B cell (primary cell): ENCODE results near the gene KLF11. TPM values are rescaled to one million over a fixed set of nuclear protein-coding genes. Genes with fewer than 3 reads are reported as not detected.

Experiments used
- ATAC-seq: fragments of 200-7000 bp; cut with Tn5 transposase; one replicate; pipeline ENCODE4 v1.10.0; 2021; ENCODE audit warnings: low read depth, mild to moderate bottlenecking, moderate number of reproducible peaks, moderate library complexity
- CTCF ChIA-PET: fragments of 350-600 bp; sonication (Branson Sonifier 250); formaldehyde crosslinking; loops from one replicate; lab custom pipeline; 2021; ENCODE audit warnings: antibody characterized with exemption, inconsistent platforms; lab: Charles Lee
- POLR2A ChIA-PET: fragments of 350-600 bp; sonication (Branson Sonifier 250); formaldehyde crosslinking; loops from one replicate; lab custom pipeline; 2021; ENCODE audit warnings: antibody characterized with exemption; lab: Charles Lee
- DNase-seq: peaks from one replicate; pipeline ENCODE4 v3.0.0; 2013
- H2AFZ ChIP-seq: 2 replicates; pipeline ENCODE4 v1.6.1; 2012; ENCODE audit warnings: mild to moderate bottlenecking, low read depth, low read length; ENCODE audit not compliant: insufficient read depth, poor library complexity, severe bottlenecking
- H3K27ac ChIP-seq, 2 donors: 1 replicate in 1 of 2; 2 replicates in 1 of 2; pipeline ENCODE4 v1.5.1; 2012 to 2013; ENCODE audit warnings: low read length in 2 of 2, mild to moderate bottlenecking in 2 of 2, moderate library complexity in 1 of 2
- H3K27me3 ChIP-seq, 4 experiments: fragments of 200-600 bp in 1 of 4; sonication (generic) in 1 of 4; replicated peaks in 1 of 4; 1 replicate in 2 of 4; 2 replicates in 2 of 4; pipeline versions ENCODE4 v1.6.1 to v1.7.0; 2013 to 2016; ENCODE audit warnings: low read length in 3 of 4, mild to moderate bottlenecking in 2 of 4, mixed read lengths in 1 of 4, moderate library complexity in 1 of 4; ENCODE audit not compliant: insufficient read depth in 4 of 4, control insufficient read depth in 3 of 4; ENCODE audit errors: control extremely low read depth in 1 of 4
- H3K36me3 ChIP-seq, 2 experiments: replicated peaks in 1 of 2; 1 replicate in 1 of 2; 2 replicates in 1 of 2; pipeline versions ENCODE4 v1.6.1 to v1.7.1; 2013; ENCODE audit warnings: low read length in 1 of 2; ENCODE audit not compliant: insufficient read depth in 2 of 2, control insufficient read depth in 1 of 2; ENCODE audit errors: control extremely low read depth in 1 of 2, extremely low read depth in 1 of 2
- H3K4me1 ChIP-seq, 2 donors: fragments of 200-600 bp in 1 of 2; sonication (generic) in 1 of 2; 1 replicate in 1 of 2; 2 replicates in 1 of 2; pipeline versions ENCODE4 v1.5.1 to v1.6.1; 2013 to 2017; ENCODE audit warnings: low read length in 2 of 2; ENCODE audit not compliant: control insufficient read depth in 2 of 2, insufficient read depth in 2 of 2
- H3K4me2 ChIP-seq: replicated peaks from 2 replicates; pipeline ENCODE3; 2012; ENCODE audit warnings: mild to moderate bottlenecking, low read depth, low read length; ENCODE audit not compliant: poor library complexity, severe bottlenecking
- H3K4me3 ChIP-seq, 5 experiments: fragments of 200-600 bp in 1 of 5; sonication (generic) in 1 of 5; 1 replicate in 3 of 5; 2 replicates in 2 of 5; pipeline versions ENCODE4 v1.5.1 to v1.7.0; 2011 to 2016; ENCODE audit warnings: low read length in 4 of 5, mild to moderate bottlenecking in 4 of 5, low read depth in 2 of 5, control low read depth in 1 of 5, moderate library complexity in 1 of 5; ENCODE audit not compliant: insufficient read depth in 1 of 5; ENCODE audit errors: control extremely low read depth in 1 of 5, extremely low read depth in 1 of 5
- H3K79me2 ChIP-seq: fragments of 200-600 bp; sonication (generic); one replicate; pipeline ENCODE4 v1.6.0; 2016; ENCODE audit warnings: low read length; ENCODE audit not compliant: control insufficient read depth, insufficient read depth
- H3K9ac ChIP-seq: fragments of 200-600 bp; sonication (generic); 2 replicates; pipeline ENCODE4 v1.6.1; 2017; ENCODE audit warnings: mild to moderate bottlenecking, low read length, moderate library complexity
- H3K9me3 ChIP-seq, 3 donors: one replicate each; pipeline versions ENCODE4 v1.6.1 to v1.7.1; 2013; ENCODE audit warnings: low read length in 2 of 3; ENCODE audit not compliant: control insufficient read depth in 2 of 3, insufficient read depth in 1 of 3; ENCODE audit errors: control extremely low read depth in 1 of 3
- H4K20me1 ChIP-seq: 2 replicates; pipeline ENCODE4 v1.6.0; 2012; ENCODE audit warnings: mild to moderate bottlenecking, low read length; ENCODE audit not compliant: insufficient read depth, control insufficient read depth, poor library complexity, severe bottlenecking
- H3K27ac Mint-ChIP-seq: one replicate; pipeline ENCODE4 v1.8.0; 2021; ENCODE audit warnings: mixed read lengths
- H3K27me3 Mint-ChIP-seq: one replicate; pipeline ENCODE4 v1.8.0; 2021; ENCODE audit warnings: mixed read lengths
- H3K4me1 Mint-ChIP-seq: one replicate; pipeline ENCODE4 v1.8.0; 2021; ENCODE audit warnings: mixed read lengths
- H3K4me3 Mint-ChIP-seq: one replicate; pipeline ENCODE4 v1.8.0; 2021; ENCODE audit warnings: mixed read lengths
- H3K9me3 Mint-ChIP-seq: one replicate; pipeline ENCODE4 v1.8.0; 2022; ENCODE audit warnings: mixed read lengths; ENCODE audit not compliant: insufficient read depth
- EZH2 ChIP-seq: IDR thresholded peaks from 2 replicates; pipeline ENCODE4 v1.6.1; 2012; ENCODE audit warnings: borderline replicate concordance, low read depth, mild to moderate bottlenecking, moderate library complexity, low read length; ENCODE audit not compliant: insufficient read depth, poor library complexity, severe bottlenecking
- WGBS: methylation state at CpG from one replicate; pipeline ENCODE4 v1.1.5; 2013; ENCODE audit warnings: missing lambda C conversion rate; ENCODE audit not compliant: insufficient coverage; 5-methylcytosine and 5-hydroxymethylcytosine counted together
- intact Hi-C: fragments of 100-400 bp; cut with micrococcal nuclease; formaldehyde crosslinking; loops from one replicate; pipeline ENCODE4 v1.10.0; 2022
- polyA plus RNA-seq: library from polyadenylated mRNA; depleted of rRNA; stranded (reverse); fragments of >200 nt; gene quantifications from 2 replicates; pipeline ENCODE4 v1.2.3, GENCODE V29; 2012
- total RNA-seq, 2 donors: library from RNA; stranded (reverse); fragments of 120-200 nt in 1 of 2; gene quantifications; 1 replicate in 1 of 2; 2 replicates in 1 of 2; pipeline versions ENCODE4 v1.2.3 to v1.2.4, GENCODE V29; 2013 to 2022
- TF ChIP-seq, protein P1 (sequence below): fragments of 200-600 bp; IDR thresholded peaks from one replicate; pipeline ENCODE4 v1.8.0; 2022; ENCODE audit warnings: antibody characterized with exemption, mild to moderate bottlenecking

Gene KLF11
- total and polyA plus RNA-seq, 2 donors (not counting 1 experiment from before 2014, with no cell fraction given), result 20.8 to 48.4 TPM

DNA sequence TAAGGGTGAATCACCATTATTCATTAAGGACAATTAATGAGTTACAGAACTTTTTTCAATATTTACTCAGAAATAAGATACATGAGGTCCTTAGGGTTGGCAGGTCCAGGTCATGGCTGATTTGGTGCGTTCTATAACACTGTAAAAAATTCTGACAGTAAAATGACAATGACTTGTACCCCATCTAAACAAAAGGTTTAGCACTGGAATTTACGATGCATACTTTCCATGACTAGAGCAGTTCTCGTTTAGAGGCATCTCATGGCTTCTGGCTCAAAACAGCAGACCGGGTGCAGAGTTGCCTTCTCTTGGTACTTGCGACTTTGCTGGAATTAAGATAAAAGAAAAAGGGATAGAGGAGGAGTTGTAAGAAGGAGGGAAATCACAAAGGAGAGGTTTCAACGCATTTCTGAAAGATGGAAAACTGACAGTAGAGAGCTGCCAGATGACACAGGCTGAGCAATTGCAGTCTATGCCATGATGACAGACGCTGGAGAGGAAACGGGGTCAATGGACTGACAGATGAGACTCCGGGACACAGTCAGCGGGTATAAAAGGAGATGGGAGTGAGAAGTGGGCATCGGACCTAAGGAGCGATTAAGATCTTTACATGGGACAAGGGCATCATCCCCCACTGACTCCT is 41.0 kb downstream of the KLF11 start:
- Mint-ChIP-seq H3K27ac (no peak overlapping the region), H3K4me3 (no peak overlapping the region), H3K4me1 (peaks cover 6% of the 10 kb centered on the region), H3K9me3 (no peaks in the 10 kb centered on the region), H3K27me3 (peaks cover 53% of the 10 kb centered on the region)
- ChIA-PET POLR2A (no interaction called here), CTCF (interaction anchor here (0.6 to 2.7 kb wide), 6 partner anchors 8 to 351 kb away, joined by 4 to 23 read pairs (median 5); no protein-coding TSS in a partner anchor)
- Histone ChIP-seq H3K4me3 (no peak overlapping the region), H3K4me1 (peaks cover 11 to 16% of the 10 kb centered on the region in 2 donors), H3K27me3 (peaks cover 0 to 52% (median 27%) of the 10 kb centered on the region in 4 experiments), H2AFZ (no peak overlapping the region), H3K36me3 (no peaks in the 10 kb centered on the region), H3K9me3 (peaks cover 0 to 1% (median 0%) of the 10 kb centered on the region in 3 donors), H3K9ac (no peak overlapping the region), H4K20me1 (no peaks in the 10 kb centered on the region), H3K4me2 (no peak overlapping the region), H3K79me2 (no peaks in the 10 kb centered on the region), H3K27ac (no peak overlapping the region)
- no peak for TF ChIP-seq EZH2
- TF ChIP-seq, protein P1, sequence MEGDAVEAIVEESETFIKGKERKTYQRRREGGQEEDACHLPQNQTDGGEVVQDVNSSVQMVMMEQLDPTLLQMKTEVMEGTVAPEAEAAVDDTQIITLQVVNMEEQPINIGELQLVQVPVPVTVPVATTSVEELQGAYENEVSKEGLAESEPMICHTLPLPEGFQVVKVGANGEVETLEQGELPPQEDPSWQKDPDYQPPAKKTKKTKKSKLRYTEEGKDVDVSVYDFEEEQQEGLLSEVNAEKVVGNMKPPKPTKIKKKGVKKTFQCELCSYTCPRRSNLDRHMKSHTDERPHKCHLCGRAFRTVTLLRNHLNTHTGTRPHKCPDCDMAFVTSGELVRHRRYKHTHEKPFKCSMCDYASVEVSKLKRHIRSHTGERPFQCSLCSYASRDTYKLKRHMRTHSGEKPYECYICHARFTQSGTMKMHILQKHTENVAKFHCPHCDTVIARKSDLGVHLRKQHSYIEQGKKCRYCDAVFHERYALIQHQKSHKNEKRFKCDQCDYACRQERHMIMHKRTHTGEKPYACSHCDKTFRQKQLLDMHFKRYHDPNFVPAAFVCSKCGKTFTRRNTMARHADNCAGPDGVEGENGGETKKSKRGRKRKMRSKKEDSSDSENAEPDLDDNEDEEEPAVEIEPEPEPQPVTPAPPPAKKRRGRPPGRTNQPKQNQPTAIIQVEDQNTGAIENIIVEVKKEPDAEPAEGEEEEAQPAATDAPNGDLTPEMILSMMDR, result no peak
- ATAC-seq (no peak), DNase-seq (no peak)
- 77% methylated on average over 10 of the region's 12 CpGs for WGBS
- intact Hi-C loops, result no loop called here

DNA sequence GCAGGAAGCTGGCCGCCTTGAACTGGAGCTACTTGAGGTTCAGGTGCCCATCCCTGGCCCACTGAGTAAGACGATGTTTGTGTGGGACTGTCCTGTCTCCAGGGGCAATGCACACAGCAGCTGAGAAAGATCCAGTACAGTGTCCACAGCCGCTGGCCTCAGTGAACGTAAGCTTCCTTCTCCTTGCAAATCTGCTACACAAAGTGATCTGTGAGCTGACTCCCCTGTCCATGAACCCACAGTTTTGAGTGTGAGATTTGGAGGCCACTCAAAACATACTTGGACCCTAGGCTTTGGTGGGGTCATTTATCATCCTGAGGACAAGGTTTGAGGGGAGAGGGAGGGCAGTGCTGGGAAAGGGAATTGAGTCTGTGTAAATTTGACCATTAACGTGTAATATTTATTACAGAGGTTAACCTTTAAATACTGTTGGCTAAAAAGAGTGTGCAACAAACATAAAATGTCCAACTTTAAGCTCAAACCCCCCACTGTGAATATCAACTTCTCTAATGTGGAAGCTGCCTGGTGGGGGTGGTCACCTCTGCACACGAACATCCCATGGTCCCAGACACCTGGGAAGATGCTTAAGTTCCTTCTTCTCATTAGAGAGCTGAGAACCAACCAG is 41.8 kb downstream of the KLF11 start:
- POLR2A ChIA-PET, result no interaction called here
- no peak overlapping the region for H3K27ac Mint-ChIP-seq

More for the DNA sequence above, 41.8 kb downstream of the KLF11 start:
- H4K20me1 ChIP-seq, result no peaks in the 10 kb centered on the region
- H3K9ac ChIP-seq, result no peak overlapping the region
- intact Hi-C loops, result no loop called here
- H3K27me3 ChIP-seq, result peaks cover 0 to 52% (median 27%) of the 10 kb centered on the region in 4 experiments
- H3K4me3 ChIP-seq, result no peak overlapping the region
- TF ChIP-seq, protein P1, result no peak
- TF ChIP-seq EZH2, result no peak
- ATAC-seq (no peak), DNase-seq (no peak)
- H3K4me1 Mint-ChIP-seq, result peaks cover 8% of the 10 kb centered on the region
- no peak overlapping the region for H3K27ac ChIP-seq
- no peak overlapping the region for H3K4me3 Mint-ChIP-seq
- no peaks in the 10 kb centered on the region for H3K79me2 ChIP-seq
- WGBS, result 45% methylated on average over 2 of the region's 6 CpGs
- H3K36me3 ChIP-seq, result no peaks in the 10 kb centered on the region
- H3K4me2 ChIP-seq, result no peak overlapping the region
- H3K9me3 ChIP-seq, result peaks cover 0 to 1% (median 0%) of the 10 kb centered on the region in 3 donors
- peaks cover 58% of the 10 kb centered on the region for H3K27me3 Mint-ChIP-seq
- H2AFZ ChIP-seq, result no peak overlapping the region
- no peaks in the 10 kb centered on the region for H3K9me3 Mint-ChIP-seq
- H3K4me1 ChIP-seq, result peaks cover 10 to 14% of the 10 kb centered on the region in 2 donors
- CTCF ChIA-PET, result interaction anchor here (0.9 to 2.5 kb wide), 5 partner anchors 8 to 350 kb away, joined by 3 to 21 read pairs (median 4); no protein-coding TSS in a partner anchor
